ENCODE measurements around the gene PARD3B.

The PARD3B gene

GRCh38 chr2:205141381-205141780, 596.1 kb downstream of the PARD3B start:
- DNase-seq (ENCODE audit: low spot score): no peak

DNA sequence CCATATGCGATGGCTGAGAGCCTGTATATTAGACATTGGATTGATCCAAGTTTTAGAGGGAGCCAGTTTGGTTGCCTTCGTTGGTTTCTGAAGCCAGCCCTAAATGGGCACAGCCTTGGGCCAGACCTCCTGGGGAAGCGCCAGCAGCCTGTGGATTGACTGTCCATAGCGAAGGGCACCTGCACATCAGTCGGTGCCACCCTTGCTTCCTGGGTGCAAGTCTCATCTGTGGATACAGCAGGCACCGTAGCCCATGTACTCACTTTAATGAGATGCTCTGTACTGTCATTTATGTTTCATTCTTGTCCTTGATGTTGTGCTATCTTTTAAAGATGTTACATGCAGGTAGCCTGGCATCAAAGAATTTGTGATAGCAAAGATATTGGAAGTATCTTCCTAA, 600.6 kb downstream of the PARD3B start:
- DNase-seq (ENCODE audit: low spot score): no peak

DNA sequence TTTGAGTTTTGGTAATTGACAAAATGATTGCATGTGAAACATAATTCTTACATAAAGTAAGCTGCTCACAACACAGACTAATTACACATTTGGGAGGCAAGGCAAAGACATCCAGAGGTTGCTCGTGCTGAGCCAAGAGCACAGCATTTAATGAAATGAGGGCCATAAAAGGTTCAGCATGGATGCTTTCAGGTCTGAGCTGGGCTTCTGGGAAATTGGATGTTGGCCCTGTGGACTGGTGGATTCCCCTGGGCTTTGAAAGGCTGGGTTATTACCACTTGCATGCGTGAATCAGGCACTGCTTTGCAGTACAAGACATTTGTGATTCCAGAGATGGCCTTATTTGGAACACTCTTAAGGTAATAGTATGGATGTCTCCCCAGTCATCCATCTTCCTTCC, 603.5 kb downstream of the PARD3B start:
- DNase-seq (ENCODE audit: low spot score): no peak

GRCh38 chr2:205156457-205156856, 611.2 kb downstream of the PARD3B start:
- DNase-seq (ENCODE audit: low spot score): no peak

GRCh38 chr2:205158404-205158803, 613.1 kb downstream of the PARD3B start:
- DNase-seq (ENCODE audit: low spot score): no peak

GRCh38 chr2:205161156-205161839, 616.0 kb downstream of the PARD3B start:
- DNase-seq (ENCODE audit: low spot score): no peak

DNA sequence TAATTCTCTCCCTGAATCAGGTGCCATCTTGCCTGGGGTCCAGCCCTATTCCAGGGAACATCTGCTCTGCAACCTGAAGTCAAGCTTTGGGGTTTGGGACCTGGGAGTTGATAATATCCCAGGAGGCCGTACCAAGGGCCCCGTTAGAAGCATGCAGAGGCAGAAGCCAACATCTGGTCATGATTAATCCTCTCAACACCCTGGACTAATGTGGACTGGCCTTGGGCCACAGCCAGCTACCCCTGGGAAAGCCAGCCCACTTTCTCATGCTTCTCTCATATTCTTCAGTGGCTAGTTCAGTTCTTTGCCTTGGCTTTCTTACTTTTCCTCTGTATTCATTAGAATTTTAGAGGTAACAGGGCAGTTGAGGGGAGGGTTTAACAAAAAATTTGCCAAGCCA, 621.5 kb downstream of the PARD3B start:
- no peak for DNase-seq (ENCODE audit: low spot score)

DNA sequence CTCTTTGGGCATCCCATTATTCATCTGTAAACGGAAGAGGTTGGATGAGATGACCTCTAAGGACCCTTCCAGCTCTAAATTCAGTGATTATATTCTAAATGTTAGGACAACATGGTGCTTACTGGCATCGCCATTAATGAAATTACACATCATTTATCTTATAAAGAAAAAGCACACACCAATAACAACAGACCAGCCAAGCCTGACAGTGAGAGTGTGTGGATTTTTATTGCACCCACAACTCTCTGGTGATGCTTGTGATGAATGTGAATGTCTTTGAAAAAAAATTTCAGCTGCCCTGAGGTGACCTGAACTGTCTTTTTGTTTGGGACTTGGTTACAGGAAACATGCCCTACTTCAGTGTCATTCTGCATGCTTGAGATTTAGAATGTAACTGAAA, 623.7 kb downstream of the PARD3B start:
- no peak for DNase-seq (ENCODE audit: low spot score)

DNA sequence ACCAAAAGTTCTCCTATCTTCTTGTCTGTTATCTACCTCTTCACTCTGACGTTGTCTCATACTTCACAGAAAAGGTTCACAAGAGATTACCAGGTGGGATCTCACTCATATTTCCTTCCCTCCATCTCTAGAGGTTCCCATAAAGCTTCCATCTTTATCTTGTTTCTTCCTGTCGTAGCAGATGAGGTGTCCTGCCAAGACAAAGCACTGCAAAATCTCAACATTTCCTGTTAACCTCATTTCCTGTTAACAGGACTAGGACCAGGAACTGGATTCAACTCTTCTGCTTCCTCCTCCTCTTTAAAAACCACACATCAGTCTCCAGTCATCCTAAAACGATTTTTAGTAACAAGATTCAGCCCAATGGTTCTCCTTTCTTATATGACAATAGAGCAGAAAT, 624.2 kb downstream of the PARD3B start:
- no peak for DNase-seq (ENCODE audit: low spot score)

DNA sequence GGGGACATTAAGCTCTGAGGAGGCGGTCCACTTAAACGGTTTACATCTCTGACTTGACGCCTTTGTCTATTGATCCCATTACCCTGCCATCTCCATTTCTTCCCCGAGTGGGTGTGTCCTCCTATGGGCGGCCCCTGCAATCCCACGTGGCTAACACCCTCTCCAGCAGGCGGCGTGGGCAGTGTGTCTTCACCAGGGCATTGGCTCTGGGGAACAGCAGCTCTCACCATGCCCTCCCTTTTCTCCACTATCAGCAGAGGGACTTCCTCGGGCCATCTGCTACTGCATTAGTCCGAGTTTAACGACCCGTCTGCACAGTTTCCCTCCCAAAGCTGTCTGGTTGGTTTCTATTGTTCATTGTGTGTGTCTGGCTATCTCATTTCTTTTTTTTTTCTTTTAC, 625.1 kb downstream of the PARD3B start:
- DNase-seq (ENCODE audit: low spot score): no peak

- no peak for DNase-seq (ENCODE audit: low spot score)
These were observed 626.1 kb downstream of the PARD3B start for GRCh38 chr2:205171261-205171940.

GRCh38 chr2:205175831-205176230, 630.6 kb downstream of the PARD3B start:
- no peak for DNase-seq (ENCODE audit: low spot score)

DNA sequence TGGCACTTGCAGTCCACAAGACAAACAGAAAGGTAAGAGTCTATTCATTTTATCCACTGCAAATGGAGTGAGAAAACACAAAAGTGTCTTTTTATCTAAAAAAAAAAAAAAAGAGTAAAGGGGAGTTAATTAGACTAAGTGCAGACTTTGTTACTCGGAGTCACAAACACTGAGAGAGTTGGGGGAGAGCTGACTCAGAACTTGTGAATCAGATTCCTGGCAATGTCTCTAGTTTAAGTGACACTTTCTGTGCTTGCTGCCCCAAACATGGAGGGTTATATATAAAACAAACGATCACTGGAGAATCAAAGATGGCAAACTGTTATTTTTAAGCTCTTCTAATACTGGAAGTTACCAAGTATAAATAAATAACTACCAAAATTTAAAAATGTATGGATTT, 631.3 kb downstream of the PARD3B start:
- no peak for DNase-seq (ENCODE audit: low spot score)

DNA sequence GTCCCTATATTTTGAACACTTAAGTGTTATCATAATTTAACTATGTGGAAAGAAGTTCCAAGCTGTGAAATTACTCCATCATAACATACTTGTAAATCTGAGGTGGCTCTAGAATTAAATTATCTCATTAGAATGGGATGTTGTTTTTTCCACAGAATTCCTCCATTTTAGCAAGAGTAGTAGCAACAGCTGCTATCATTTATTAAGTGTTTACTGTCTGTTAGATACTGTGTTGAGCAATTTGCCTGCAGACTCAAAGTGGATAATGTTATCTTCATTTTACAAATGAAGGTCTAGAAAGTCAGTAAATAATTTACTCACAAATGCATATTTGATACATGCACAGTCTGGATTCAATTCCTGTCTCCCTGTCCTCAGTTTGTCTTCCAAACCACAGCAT, 632.3 kb downstream of the PARD3B start:
- DNase-seq (ENCODE audit: low spot score): no peak

- no peak for DNase-seq (ENCODE audit: low spot score)
These were observed 635.5 kb downstream of the PARD3B start for GRCh38 chr2:205180730-205181129.

DNA sequence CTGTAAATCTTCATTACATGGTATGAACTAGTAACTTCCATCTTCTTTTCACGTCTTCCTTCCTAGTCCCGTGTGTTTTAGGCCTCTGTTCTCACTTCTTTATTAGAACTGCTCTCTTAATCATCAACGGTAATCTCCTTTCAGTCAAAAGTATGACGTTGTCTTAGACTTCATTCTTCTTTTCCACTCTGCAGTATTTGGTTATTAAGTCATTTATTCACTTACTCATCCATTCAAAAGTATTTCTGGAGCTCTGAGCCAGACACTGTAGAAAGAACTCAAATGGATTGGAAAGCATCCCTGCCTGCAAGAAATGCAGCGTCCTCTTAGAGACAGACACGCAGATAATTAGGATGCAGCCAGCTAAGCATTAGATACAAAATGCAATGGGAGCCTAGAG, 642.5 kb downstream of the PARD3B start:
- DNase-seq (ENCODE audit: low spot score): no peak

GRCh38 chr2:205188239-205189138, 643.2 kb downstream of the PARD3B start:
- DNase-seq (ENCODE audit: low spot score): no peak

- DNase-seq (ENCODE audit: low spot score): no peak
These were observed 644.0 kb downstream of the PARD3B start for GRCh38 chr2:205189301-205189700.

- DNase-seq (ENCODE audit: low spot score): no peak
These were observed 645.3 kb downstream of the PARD3B start for GRCh38 chr2:205190528-205190927.

DNA sequence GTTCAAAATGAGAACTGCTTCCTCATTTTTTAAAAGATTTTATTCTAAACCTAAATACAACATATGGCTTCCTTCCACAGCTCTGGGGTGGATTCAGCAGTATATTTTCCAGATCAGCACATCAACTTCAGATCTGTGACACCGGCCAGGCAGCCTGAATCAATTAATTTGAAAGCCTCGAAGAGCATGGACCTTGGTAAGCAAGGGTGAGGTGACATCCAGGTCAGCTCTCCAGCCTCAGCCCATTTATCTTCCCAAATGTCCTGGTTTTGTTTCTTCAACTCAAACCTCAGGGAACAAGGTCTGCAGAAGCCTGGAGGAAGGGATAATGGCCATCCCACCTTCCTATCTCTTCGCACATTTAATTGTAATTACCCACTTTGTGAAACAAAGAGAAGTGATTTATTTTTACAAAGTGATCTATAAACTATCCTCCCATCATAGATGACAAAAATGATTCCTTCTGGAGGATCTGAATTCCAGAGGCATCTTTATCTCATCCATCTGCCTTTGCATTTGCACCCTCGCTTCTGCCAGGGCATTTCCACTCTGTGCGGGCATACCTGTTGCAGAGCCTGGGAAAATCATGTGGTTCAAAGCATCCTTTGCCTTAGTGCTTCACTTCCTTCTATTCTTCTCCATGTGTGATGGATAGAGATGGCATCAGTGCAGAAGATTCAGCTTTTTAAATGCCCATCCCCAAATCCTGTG, 648.0 kb downstream of the PARD3B start:
- no peak for DNase-seq (ENCODE audit: low spot score)

DNA sequence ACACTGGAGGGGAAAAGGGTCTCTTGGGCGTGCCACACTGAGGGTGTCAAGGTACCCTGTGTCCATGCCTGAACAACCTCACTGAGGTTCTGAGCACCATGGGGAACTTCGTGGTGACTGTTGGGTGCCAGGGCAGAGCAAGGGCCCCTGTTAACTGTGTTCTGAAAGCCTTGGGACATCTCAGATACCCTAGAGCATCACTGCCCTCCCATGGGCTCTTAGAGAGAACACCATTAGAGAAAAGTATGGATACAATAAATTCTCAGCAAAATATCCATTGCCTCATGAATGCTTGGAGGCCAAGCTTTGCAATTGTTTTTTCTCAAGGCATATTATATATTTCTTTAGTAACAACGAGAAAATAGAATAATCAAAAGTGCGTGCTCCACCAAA, 648.6 kb downstream of the PARD3B start:
- DNase-seq (ENCODE audit: low spot score): no peak

- no peak for DNase-seq (ENCODE audit: low spot score)
These were observed 652.3 kb downstream of the PARD3B start for GRCh38 chr2:205197468-205198139.
